GM19193 (cell line): ENCODE results near the gene DUS2.

Source experiments
- POLR2A ChIP-seq: IDR thresholded peaks from 4 replicates; pipeline ENCODE4 v1.6.1; 2011; ENCODE audit not compliant: insufficient read depth, insufficient read length; ENCODE audit errors: extremely low read depth

The DUS2 gene

GRCh38 chr16:68113059-68113761, 90.1 kb downstream of the DUS2 start:
- no peak for TF ChIP-seq POLR2A

DNA sequence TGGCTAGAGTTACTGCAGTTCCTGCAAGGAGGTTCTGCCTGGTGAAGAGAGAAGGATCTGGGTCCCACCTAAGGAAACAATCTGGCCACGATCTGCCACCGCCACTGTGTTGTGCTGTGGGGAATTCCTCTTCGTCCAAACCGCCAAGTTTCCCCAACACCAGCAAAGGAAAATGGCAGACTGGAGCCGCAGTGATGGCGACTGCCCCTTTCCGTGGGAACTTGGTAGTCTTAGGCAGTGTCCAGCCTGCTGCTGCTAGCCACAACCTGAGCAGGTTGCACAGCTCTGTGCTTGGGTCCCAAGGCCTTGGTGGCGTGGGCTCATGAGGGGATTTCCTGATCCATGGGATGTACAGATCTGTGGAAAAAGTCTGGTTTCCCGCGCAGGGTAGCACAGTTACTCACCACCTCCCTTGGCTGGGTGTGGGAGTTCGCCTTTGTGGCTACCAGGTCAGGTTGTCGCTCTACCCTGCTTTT, 90.7 kb downstream of the DUS2 start:
- no peak for TF ChIP-seq POLR2A

GRCh38 chr16:68115851-68116250, 92.8 kb downstream of the DUS2 start:
- no peak for TF ChIP-seq POLR2A

DNA sequence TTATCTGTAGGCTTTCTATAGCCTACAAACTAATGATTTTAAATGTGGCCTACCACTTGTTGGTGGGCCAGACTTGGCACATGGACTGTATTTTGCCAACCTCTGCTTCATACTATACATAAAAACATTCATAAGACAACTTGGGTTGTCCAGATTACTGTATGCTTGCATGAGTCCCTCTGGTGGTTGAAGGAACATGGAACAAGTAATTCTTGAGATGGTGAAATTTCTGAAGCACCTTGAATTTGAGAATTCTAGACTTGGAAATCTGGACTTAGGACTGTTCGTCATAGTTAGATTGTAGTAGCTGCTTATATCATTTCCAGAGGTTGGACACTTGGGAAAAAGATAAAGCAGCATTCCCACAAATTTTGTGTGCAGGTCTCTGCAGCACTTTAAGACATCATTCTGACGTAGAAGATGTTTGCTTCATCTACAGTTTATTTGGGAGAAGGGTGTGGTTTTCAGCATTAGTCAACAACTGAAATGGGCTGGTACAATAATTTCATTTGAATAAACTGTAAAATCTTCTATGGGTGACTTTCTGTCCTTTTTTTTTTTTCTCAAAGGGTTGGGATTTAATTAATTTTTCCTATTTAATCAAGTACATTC, 93.3 kb downstream of the DUS2 start:
- TF ChIP-seq POLR2A, result no peak

DNA sequence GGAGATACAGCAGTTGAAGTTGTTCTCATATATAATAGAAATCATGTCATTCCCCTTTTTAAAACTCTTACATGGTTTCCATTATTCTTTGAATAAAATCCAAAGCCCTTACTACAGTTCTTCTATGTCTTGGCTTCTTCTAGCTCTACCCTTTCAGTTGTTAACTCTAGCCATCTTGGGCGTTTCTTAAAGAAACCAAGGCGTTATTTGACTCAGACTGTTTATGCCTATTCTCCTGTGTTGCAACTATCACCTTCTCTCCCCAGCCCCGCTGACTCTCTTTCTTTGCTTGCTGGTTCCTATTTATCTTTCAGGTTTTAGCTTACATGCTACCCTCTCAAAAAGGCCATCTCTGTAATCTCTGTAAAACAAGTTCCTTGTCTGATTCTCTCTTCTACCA, 94.8 kb downstream of the DUS2 start:
- TF ChIP-seq POLR2A, result no peak

GRCh38 chr16:68126395-68126794, 103.3 kb downstream of the DUS2 start:
- no peak for TF ChIP-seq POLR2A

DNA sequence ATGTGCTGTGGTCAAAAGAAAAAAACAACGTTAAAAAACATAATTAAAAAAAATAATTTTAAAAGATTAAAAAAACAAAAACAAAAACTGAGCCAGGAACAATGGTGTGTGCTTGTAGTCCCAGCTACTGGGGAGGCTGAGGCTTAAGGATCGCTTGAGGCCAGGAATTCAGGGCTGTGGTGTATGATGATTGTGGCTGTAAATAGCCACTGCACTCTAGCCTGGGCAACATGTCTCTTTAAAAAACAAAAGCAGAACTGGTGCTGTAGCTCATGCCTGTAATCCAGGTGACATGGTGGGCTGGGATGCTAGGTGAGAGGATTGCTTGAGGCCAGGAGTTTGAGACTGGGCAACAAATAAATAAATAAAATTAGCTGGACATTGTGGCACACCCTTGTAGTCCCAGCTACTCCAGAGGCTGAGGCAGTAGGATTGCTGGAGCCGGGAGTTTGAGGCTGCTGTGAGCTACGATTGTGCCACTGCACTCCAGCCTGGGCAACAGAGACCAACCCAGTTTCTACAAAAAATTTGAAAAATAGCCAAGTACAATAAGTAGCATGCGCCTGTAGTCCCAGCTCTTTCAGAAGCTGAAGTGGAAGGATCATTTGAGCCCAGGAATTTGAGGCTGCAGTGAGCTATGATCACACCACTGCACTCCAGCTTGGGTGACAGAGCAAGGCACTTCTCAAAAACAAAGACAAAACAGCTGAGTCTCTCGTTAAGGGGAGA, 105.7 kb downstream of the DUS2 start:
- no peak for TF ChIP-seq POLR2A
